Right hindlimb (tissue), 1 donor: ENCODE results near the gene SPAG6.

Experiments
- DNase-seq: peaks from one replicate; pipeline ENCODE4 v3.0.0-alpha.2; 2018

SPAG6 gene

GRCh38 chr10:22322641-22323160, 22.6 kb upstream of the SPAG6 start:
- no peak for DNase-seq

- DNase-seq, result no peak
These were observed 21.6 kb upstream of the SPAG6 start for GRCh38 chr10:22323538-22324305.

GRCh38 chr10:22324413-22324812, 20.9 kb upstream of the SPAG6 start:
- DNase-seq, result no peak

- DNase-seq, result no peak
These were observed 20.4 kb upstream of the SPAG6 start for GRCh38 chr10:22324893-22325271.

- DNase-seq, result peak; percentile 80
These were observed 19.8 kb upstream of the SPAG6 start for GRCh38 chr10:22325272-22326144.

- DNase-seq, result no peak
These were observed 19.1 kb upstream of the SPAG6 start for GRCh38 chr10:22326145-22326702.

- no peak for DNase-seq
These were observed 16.1 kb upstream of the SPAG6 start for GRCh38 chr10:22329150-22329549.

GRCh38 chr10:22332116-22332692, 13.1 kb upstream of the SPAG6 start:
- DNase-seq, result no peak

- no peak for DNase-seq
These were observed 11.9 kb upstream of the SPAG6 start for GRCh38 chr10:22333167-22333974.

- DNase-seq, result no peak
These were observed 11.4 kb upstream of the SPAG6 start for GRCh38 chr10:22333975-22334282.

GRCh38 chr10:22334414-22335172, 10.7 kb upstream of the SPAG6 start:
- peak; percentile 60 for DNase-seq

- DNase-seq, result peak; percentile 71
These were observed 9.9 kb upstream of the SPAG6 start for GRCh38 chr10:22335173-22335933.

GRCh38 chr10:22338185-22338900, 7.0 kb upstream of the SPAG6 start:
- DNase-seq, result no peak

GRCh38 chr10:22338931-22339330, 6.4 kb upstream of the SPAG6 start:
- DNase-seq, result no peak

- DNase-seq, result no peak
These were observed 5.5 kb upstream of the SPAG6 start for GRCh38 chr10:22339761-22340328.

- peak; percentile 84 for DNase-seq
These were observed 4.7 kb upstream of the SPAG6 start for GRCh38 chr10:22340329-22341189.

GRCh38 chr10:22341190-22341925, 3.9 kb upstream of the SPAG6 start:
- no peak for DNase-seq

GRCh38 chr10:22341926-22342196, 3.4 kb upstream of the SPAG6 start:
- no peak for DNase-seq
